ENCODE data around the gene PRDM12.

DNA sequence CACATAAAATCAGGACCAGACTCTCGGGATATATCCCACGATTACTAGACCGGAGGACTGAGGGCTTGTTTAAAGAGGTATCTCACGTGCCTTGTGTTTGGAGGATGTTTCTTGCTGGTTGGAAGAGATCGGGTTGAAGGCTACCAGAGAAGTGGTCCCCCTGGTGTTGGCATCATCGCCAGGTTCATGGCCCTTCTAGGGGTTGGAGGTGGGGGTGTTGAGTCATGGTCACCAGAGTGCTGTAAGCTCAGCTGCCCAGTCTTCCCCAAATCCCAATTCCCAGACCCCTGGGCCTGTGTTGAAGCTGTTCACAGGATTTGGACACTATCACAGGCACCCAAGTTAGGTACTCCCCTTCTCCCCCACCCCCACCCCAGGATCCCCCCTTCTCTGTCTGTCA, 29.1 kb upstream of the PRDM12 start:
- TF ChIP-seq POLR2AphosphoS5 (IDR thresholded peaks at IDR 0.05; ENCODE audit: borderline replicate concordance, low read depth, low read length), result no peak
- TF ChIP-seq EZH2 (IDR thresholded peaks at IDR 0.05), result no peak
